Measurements from ENCODE around the gene CACNA2D4.

The CACNA2D4 gene

DNA sequence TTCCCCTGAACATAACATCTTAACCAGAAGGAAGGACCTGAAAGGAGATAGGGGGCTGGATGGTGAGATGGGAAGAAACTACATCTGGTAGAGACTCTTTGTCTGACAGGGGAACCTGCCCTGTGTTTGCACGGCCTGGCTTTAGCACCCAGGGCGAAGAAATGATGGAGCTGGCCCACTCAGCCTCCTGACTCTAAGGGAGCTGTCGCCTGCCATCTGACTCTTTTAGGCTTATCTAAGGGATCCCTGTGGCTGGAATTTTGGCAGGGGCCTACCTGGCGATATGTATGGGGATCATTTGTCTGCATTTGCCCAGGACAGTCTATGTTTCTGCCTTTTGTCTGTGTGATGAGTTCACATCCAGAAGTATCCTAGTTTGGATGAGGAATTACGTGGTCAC is 15.6 kb upstream of the CACNA2D4 start:
- DNase-seq: no peak

DNA sequence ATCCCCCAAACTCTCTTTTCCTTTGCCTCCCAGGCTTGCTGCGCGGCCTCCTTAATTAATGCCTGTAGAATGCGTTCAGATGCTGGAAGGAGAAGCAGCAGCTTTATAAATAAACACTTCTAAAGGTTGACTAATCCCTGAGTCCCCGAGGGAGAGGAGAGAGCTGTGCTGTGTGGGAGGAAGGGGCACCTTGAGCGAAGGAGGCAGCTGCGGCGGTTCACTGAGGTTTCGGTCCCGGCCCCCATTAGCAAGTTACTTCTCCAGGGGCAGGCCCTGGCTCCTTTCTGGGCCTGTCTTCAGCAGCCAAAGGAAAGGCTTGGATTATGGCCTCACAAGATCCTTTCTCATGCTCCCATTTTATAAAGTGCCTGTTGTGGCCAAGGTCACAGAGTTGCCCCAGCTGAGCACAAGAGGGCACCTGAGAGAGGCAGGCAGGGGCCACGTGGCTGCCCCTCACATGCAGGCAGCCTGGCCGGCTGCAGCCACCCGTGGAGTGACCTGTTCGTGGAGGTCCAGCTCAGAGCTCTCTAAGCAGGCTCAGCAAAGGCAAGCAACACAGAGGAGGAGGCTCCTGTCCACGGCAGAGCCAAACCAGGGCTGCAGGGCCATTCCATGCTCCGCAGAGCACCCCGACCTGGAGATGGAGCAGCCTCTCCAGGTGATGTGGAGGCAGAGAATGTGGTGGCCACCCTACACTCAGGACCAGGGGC is 15.0 kb upstream of the CACNA2D4 start:
- DNase-seq: no peak

DNA sequence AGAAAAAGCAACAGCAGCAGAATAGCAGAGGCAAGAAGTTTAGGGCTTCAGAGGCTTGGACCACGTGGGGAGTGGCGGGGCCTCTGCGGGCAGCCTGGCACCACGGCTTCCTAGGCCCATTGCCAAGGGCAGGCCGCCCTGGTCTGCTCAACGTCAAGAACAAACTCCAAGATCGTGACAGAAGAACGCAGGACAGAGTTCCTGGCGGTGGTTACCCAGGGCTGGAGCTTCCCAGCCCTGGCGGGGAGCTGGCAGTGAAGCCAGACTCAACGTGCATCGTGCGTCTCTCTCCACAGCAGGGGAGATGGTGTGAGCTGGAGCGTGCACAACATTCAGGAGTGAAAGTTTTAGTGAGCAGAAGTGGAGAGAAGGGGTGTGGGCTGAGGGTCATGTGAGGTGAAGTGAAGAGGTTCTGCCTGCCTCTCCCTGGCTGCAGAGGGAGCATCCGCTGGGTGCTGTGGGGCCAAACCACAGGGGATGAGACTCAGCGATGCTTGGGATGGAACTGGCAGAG is 13.9 kb upstream of the CACNA2D4 start:
- no peak for DNase-seq

DNA sequence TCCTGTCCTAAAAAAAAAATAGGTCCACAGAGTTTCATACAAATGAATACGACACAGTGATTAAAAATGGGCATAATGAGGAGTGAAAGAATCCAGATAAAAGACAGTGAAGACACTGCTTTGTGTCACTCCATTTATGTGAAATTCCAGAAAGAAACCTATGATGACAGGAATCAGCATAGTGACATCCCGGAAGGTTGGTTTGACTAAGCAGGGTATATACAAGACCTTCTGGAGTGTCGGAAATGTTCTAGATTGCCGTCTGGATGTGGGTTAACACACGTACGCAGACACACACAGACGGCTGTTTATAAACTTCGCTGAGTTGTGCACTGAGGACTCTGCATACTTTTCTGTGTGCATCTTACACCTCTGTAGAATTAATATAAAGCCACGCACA is 13.2 kb upstream of the CACNA2D4 start:
- no peak for DNase-seq

DNA sequence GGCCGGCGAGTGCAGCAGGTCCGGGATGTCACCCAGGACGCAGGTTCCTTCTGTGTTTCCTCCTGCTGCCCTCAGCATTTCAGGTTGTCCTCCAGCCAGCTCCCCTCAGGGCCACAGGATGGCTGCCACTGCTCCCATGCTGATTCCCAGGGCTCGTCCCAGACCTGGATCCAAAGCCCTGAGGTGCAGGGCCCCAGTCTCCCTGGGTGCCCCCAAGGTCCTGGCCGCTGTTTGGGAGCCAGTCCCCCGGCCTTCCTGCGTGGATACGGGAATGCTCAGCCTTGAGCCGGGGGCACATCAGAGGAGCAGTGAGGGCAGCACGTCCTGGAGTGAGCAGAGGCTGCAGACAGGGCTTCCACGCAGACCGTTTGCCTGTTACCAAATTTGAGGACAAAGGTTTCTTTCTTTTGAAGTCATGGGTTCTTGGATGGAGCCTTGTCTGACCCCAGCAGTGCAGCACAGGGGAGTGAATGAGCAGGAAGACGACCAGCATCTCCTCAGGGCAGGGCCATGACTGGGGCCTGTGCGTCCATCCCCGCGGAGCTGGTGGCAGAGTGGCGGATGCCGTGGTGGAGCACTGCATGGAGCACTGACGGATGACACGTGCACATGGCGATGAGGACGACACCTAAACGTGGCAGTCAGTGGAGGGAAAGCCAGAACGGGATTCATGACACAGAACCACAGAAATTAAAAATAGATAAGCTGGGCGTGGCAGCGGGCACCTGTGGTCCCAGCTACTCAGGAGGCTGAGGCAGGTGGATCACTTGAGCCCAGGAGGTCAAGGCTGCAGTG is 12.5 kb upstream of the CACNA2D4 start:
- no peak for DNase-seq

DNA sequence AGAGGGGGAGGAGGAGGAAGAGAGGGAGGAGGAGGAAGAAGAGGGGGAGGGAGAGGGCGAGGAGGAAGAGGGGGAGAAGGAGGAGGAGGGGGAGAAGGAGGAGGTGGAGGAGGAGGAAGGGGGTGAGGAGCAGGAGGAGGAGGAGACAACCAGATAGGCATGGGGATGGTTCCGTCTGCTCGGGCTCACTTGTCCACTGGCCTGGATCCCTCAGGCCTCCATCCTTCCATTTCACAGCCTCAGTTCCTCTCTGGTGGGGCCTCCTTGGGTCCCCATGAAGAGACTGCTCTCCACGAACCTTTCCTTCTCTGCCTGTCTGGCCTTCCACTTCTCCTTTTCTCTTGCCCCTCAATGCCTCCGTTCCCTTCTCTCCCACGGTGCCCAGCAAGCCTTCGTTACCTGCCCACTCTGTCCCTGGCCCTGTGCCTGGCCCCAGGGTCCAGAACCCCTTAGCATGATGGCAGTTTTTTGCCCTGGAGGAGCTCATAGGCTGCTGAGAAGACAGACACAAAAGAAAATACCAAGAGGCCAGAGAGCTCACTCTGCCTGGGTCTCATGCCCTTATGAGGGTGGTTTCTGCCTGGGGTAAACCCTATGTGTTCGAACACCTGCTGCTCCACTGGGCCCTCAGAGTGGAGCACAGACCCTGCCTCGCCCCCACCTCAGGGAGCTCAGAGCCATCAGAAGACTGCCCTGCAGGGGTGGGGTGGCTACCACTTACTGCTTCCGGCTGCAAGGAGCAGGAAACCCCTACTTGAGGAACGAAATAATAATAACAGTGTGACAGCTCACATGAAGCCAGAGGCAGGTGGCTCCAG is 11.7 kb upstream of the CACNA2D4 start:
- DNase-seq: no peak

DNA sequence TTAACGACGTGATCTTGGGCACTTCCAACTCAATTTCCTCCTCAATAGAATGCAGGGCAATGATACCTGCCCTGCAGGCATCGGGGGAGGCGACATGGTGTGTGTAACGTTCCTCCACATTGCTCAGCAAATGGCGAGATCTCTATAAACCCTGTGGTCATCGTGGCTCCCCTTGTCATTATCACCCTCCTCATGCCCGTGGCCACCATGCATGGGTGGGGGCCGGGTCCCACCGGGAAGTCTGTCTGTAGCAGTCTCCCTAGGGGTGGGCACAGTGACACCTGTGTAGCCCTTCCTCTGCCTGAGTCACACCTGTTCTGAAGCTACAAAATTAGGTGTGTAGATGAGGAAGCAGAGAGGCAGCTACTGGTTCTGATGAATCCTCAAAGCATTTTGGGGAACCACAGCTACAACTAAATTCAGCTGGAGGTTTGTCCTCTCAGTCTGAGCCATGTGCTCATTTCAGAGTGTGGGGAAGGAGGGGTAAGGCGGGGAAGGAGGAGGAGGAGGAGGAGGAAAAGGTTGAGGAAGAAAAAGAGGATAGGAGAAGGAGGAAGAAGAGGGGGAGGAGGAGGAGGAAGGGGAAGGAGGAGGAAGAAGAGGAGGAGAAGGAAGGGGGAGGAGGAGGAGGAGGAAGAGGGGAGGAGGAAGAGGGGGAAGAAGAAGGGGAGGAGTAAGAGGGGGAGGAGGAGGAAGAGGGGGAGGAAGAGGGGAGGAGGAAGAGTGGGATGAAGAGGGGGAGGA is 11.0 kb upstream of the CACNA2D4 start:
- DNase-seq: no peak

DNA sequence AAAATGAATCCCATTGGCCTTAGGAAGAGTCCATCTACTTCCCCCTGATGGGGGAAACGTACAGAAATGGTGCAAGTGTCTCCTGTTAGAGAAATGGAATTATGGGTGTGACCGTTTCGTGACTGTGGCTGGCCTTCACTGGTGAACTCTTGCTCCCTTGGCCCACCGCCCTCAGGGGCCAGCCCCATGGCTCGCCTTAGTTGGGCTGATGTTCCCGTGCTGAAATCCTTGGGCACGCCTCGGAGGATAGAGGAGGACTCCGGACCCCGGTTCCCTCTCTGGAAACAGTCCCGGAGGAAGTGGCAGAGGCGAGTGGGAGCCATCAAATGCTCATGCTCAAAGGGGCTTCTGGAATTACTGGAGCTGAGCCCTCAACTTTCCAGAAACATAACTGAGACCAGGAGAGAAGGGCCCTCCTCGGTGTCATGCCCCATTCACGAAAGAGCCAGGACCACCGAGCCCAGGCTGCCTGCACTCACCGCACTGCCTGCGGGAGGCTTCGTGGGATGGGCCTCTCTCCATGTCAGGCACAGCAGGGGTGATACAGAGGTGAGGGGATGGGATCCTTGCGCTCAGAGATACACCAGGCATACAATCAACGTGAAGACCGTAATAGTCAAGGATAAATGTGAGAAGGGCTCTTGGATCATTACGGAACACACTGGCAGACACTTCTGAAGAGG is 10.1 kb upstream of the CACNA2D4 start:
- no peak for DNase-seq

DNA sequence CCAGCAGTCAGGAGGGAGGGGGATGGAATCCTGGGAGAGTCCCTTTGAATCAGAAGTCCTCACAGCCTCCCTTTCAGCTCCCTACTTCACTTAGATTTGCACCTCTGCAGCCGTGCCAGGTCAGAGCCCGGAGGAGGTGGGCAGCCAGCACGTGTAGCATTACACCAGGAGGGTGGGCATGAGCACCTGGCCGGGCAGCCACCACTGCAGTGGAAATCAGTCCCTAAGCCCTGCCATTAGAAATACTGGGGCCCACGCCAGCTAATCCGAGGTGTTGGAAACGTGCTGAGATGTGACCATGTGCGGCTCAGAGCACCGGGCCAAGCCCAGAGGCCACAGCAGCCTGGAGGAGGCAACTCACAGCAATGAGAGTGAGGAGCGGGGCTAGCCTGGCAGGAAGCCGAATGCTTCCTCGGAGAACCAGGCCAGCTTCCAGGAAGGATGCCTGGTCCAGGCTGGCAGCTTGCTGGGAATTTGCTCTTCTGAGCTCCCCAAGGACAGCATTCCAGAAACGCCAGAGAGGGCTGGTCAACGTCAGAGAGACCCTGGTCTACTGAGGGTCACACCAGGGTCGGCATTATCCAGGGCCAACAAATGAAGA is 9.4 kb upstream of the CACNA2D4 start:
- DNase-seq: no peak

DNA sequence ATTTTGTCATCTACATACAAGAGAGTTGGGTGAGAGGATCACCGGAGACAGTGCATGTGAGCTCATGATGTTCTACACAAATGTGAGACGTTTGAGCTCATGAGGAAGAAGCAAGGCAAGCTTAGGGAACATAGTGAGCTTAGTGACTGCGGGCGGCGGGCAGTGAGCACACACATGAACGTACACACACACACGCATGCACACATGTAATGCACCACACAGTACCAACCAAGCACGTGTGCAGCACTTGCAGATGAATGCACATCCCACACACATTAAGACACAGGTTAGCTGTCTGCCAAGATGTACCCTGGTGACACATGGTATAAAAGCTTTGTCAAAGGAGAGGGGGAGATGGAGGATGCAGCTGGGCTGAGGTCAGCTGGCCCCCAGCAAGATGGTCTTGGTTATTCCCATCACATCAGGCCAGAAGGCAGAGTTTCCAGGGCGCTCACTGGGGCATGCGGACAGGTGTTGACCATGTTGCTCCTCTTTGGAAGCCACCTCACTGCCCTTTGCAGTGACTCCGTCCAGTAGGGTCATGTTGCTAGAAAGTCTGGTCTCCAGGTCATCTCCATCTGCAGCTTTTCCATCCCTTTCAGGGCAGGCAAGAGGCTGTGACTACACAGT is 8.7 kb upstream of the CACNA2D4 start:
- DNase-seq: no peak

DNA sequence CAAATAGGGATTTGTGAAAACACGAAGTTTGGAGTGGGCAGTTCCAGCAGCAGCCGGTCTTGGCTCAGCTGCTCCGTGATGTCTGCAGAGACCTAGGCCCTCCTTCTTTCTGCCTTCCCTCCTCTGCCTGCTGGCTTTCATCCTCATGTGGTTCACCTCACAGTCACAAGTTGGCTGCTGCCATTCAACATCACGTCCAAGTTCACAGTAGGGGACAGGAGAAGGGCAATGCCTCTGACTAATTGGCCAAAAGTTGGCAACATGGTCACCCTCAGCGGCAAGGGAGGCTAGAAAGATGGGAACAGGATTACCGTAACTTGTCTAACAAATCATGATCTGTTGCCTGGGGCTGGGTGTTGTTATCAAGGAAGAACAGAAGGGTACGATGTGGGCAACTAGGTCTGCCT is 7.8 kb upstream of the CACNA2D4 start:
- DNase-seq: no peak

DNA sequence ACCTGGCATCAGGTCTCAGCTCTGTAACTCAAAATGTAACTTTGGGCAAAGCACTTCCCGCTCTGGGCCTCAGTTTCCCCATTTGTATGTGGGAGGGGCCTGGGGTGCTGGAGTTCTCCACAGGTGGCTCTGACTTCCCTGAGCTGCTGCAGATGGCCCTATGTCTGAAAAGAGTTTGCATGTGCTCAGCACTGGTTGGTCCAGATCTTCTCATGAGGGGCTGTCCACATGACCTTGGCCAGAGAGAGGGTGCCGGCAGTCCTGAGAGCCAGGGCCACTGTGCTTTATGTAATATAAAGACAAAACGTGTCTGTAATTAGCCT is 7.2 kb upstream of the CACNA2D4 start:
- no peak for DNase-seq

DNA sequence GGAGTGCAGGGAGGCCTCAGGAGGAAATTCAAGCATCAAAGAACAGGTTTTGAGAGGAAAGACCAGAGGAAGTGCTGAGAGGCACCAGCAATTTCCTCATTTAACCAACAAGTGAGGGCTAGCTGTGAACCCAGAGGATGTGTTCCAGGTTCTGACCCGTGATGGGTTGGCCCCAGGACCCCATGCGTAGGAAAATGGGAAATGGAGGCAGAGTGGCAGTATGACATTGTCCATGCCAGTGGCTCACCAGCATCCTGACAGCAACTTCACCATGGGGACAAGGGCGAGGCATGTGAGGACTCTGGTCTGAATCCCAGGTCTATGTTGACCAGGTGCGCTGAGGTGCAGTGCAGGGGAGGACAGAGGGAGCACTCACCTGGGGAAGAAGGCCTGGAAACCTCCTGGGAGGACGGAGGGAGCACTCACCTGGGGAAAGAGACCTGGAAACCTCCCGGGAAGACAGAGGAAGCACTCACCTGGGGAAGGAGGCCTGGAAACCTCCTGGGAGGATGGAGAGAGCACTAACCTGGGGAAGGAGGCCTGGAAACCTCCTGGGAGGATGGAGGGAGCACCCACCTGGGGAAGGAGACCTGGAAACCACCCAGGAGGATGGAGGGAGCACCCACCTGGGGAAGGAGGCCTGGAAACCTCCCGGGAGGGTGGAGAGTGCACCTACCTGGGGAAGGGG is 6.7 kb upstream of the CACNA2D4 start:
- DNase-seq: no peak

DNA sequence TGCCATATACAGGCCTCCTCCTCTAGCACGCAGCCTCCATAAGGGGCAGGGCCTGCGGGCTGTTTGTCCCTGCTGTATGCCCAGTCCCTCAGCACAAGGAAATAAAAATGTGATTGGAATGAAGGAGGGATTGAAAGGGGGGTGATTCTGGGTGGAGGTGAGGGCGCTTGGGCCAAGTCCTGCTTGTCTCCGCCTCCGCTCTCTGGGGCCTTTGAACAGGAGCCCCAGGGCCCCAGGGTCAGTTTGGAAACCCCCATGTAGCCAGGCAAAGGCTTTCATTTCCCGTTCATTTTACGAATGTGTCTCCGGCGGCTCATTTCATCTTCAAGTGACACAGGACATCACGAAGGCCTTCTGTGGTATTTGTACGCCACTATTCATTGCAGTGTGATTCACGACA is 4.5 kb upstream of the CACNA2D4 start:
- DNase-seq: no peak

DNA sequence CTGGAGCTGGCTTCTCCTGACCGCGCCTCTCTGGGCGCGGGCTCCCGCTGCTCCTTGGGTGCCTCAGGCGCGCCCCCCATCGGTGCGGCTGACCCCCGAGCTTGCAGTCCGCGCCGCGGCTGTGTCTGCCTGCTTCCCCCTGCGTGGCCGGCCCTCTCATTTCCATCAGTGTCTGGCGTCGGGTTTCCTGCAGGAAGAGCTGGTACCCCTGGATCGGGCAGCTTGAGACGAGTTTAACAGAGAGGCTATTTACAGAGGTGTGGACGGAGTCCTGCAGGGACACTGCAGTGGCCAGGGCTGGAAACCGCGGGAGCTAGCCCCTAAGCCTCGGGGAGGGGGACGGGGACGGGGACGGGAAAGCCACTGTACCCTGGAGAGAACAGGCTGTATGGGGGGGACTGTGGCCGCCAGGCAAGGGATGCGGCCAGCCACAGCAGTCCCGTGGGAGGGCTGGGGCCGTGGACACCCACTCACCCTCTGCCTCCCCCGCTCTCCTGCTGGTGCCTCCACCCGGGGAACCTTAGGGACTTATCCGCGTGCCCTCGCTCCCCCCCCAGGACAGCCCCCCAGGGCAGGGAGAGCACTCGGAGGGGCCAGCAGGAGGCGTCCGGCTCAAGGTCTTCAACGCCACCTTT is 3.7 kb upstream of the CACNA2D4 start:
- DNase-seq: no peak

DNA sequence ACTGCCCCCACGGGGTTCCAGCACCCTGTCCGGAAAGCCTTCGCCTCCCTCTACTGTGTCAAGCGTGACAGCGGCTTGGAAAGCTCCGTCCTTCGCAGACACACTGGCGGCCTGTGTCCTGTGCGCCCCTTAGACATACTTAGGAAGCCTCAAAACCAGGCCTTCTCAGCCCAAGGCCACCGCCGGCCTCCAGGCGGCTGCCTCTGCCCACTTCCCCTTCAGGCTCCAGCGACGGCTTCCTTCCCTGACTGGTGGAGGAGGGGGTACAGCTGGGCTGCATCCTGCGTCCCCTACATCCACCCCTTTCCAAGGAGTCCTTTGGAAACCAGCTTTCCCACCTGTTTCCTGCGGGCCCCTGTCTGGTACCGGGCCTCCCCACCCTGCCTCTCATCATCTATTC is 2.5 kb upstream of the CACNA2D4 start:
- peak in 1 of 2 donors; percentile 30 for DNase-seq

DNA sequence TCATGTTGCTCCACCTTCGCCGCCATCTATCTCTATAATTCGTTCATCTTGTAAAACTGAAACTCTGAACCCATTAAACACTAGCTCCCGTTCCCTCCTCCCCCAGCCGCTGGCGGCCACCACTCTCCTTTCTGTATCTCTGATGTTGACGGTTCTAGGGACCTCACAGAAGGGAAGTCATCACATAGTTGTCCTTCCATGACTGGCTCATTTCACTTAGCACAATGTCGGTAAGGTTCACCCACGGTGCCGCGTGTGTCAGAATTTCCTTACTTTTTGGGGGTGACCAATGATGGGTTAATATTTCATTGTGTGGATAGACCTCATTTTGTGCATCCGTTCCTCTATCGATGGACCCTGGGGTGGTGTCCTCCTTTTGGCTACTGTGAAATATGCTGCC is 2.0 kb upstream of the CACNA2D4 start:
- no peak for DNase-seq

DNA sequence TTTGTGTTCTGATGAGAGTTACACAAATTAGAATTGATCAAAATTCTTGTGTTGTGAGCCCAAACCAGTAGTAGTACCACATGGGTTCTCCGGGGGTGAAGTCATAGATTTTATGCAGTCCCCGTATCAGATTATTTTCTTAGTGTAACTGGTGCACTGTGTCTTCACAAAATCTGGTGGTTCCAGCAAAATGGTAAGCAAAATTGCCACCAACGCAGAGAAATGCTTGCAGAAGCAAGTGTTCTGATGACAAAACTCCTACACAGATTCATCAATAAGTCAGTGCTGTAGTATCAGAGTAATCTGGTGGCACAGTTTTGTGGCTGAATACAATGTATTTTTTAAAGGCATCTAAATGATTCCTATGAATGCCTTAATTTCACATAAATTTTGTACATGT is 1.3 kb upstream of the CACNA2D4 start:
- DNase-seq: no peak

DNA sequence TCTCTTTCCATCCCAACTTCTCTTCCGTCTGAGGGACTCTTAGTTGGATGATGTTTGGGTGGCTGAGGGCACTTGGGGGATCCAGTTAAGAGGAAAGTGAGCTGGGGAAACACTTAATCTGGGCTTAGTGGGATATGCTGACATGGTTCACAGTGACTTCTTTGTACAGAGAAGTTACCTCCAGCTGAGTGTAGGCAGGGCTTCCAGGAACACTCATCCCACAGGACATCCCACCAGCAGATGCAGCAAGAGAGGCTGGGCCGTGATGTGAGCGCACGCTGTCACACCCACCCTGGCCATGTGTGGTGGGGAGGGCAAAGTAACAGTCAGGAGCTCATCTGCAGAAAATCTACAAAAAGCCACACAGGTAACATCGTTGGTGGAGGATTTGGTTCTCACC is 832 bp upstream of the CACNA2D4 start:
- no peak for DNase-seq

DNA sequence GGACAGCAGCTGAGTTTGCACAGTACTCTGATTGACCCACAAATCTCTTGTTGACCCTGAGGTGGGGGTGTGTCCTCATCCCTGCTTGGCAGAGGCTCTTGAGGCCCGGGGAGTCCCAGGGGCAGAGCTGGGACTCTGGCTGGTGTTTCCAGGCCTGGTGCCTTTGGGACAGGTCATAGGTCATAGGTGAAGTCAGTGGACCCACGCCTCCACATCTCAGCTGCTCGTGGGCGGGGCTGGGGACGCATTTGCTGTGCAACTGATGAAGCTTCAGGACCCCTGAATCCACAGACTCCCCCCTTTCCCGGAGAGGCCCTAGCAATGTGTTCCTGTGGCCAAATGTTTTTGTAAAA is 408 bp upstream of the CACNA2D4 start:
- no peak for DNase-seq
